Measurements from ENCODE around the gene SRPK3.

DNA sequence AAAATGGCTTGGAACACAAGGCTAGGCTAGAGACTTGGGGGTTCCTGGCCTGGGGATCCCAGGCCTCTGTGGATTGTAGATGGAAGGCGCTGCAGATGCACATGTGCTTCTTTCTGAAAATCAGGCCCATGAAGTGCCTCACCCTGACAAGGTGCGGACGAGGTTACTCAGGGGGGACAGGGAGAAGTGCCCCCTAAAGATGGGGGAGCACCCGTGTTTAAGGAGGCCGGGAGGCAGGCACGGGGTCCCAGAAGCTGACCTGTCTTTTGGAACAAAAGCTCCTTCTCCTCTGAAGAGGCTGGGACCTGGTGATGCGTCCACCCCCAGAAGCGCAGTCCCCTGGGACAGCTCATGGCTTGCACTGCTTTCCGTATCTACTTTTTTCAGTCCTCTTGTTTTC, 47.1 kb downstream of the SRPK3 start:
- TF ChIP-seq CTCF (IDR thresholded peaks at IDR 0.05), result no peak
- TF ChIP-seq EP300 (IDR thresholded peaks at IDR 0.05), result no peak
- TF ChIP-seq POLR2AphosphoS5 (IDR thresholded peaks at IDR 0.05), result no peak
- TF ChIP-seq POLR2A (IDR thresholded peaks at IDR 0.05), result no peak

Data from upper lobe of left lung (tissue), 4 donors.